Mucosa of descending colon (tissue), 3 donors: ENCODE data around the gene PTPN21. TPM values are rescaled to one million over a fixed set of nuclear protein-coding genes. Genes with fewer than 3 reads are reported as not detected.

Experiments
- ATAC-seq: fragments of 200-7000 bp; cut with Tn5 transposase; one replicate; pipeline ENCODE4 v1.9.1; 2020; ENCODE audit warnings: mild to moderate bottlenecking, moderate library complexity
- DNase-seq, 3 donors: peaks; one replicate each; pipeline ENCODE4 v3.0.0-alpha.2; 2020
- H3K36me3 ChIP-seq: fragments of 200-600 bp; one replicate; pipeline ENCODE4 v1.8.0; 2021; ENCODE audit warnings: low read depth, mild to moderate bottlenecking
- H3K4me1 ChIP-seq: fragments of 200-600 bp; one replicate; pipeline ENCODE4 v1.8.0; 2021; ENCODE audit warnings: low read depth, mild to moderate bottlenecking
- H3K4me3 ChIP-seq: fragments of 200-600 bp; one replicate; pipeline ENCODE4 v1.8.0; 2021; ENCODE audit warnings: mild to moderate bottlenecking
- H3K9me3 ChIP-seq: fragments of 200-600 bp; one replicate; pipeline ENCODE4 v1.8.0; 2021; ENCODE audit warnings: mild to moderate bottlenecking
- CTCF ChIP-seq: fragments of 200-600 bp; IDR thresholded peaks from one replicate; pipeline ENCODE4 v1.8.0; 2022; ENCODE audit warnings: antibody characterized with exemption, mild to moderate bottlenecking
- intact Hi-C, 2 donors: fragments of 100-400 bp; cut with DNase I in 1 of 2; cut with micrococcal nuclease in 1 of 2; formaldehyde crosslinking; loops; one replicate each; pipeline versions ENCODE4 v1.11.0 to v1.11.1; 2022; cut with DNase I, micrococcal nuclease
- total RNA-seq, 3 donors: library from RNA; stranded (reverse); fragmentation: NEBNext Ultra II Directional in 2 of 3; extraction: Animal tissue kit (Norgen Biotek cat#: 25700) in 2 of 3; gene quantifications; one replicate each; pipeline versions ENCODE4 v1.2.1 to v1.2.4, GENCODE V29; 2021 to 2023
- donor health status: DM: no; HTN: no; CAD: no; lungs with moderate emphysema.
- donor health status: DM: no; HTN: no; CAD: no.
- donor health status: DM: no; HTN: yes; CAD: no.

The PTPN21 gene
- total RNA-seq, 3 donors from 2014 or later = 37.0 to 51.8 (median 44.7) TPM

GRCh38 chr14:88597601-88598000 lies 42.8 kb upstream of the PTPN21 start:
- intact Hi-C loops = no loop called here
- no peak overlapping the region for H3K4me3 ChIP-seq
- no peak for TF ChIP-seq CTCF
- ATAC-seq (no peak), DNase-seq (no peak)
- no peaks in the 10 kb centered on the region for H3K4me1 ChIP-seq
- H3K9me3 ChIP-seq = no peaks in the 10 kb centered on the region
- H3K36me3 ChIP-seq = no peaks in the 10 kb centered on the region

- no peak overlapping the region for H3K4me3 ChIP-seq
- no peak for DNase-seq
- intact Hi-C loops = no loop called here
- no peak for ATAC-seq
- H3K9me3 ChIP-seq = no peaks in the 10 kb centered on the region
- H3K4me1 ChIP-seq = no peaks in the 10 kb centered on the region
- H3K36me3 ChIP-seq = no peaks in the 10 kb centered on the region
- no peak for TF ChIP-seq CTCF
Measured at GRCh38 chr14:88597038-88597437, 42.2 kb upstream of the PTPN21 start.

GRCh38 chr14:88592031-88592430 lies 37.2 kb upstream of the PTPN21 start:
- no peak for ATAC-seq
- TF ChIP-seq CTCF = no peak
- H3K9me3 ChIP-seq = no peaks in the 10 kb centered on the region
- H3K36me3 ChIP-seq = no peaks in the 10 kb centered on the region
- peaks cover 3% of the 10 kb centered on the region for H3K4me1 ChIP-seq
- intact Hi-C loops = no loop called here
- H3K4me3 ChIP-seq = no peak overlapping the region
- no peak for DNase-seq

- intact Hi-C loops = no loop called here
- Histone ChIP-seq H3K4me1 (peaks cover 3% of the 10 kb centered on the region), H3K4me3 (no peak overlapping the region), H3K9me3 (no peaks in the 10 kb centered on the region), H3K36me3 (no peaks in the 10 kb centered on the region)
- no peak for TF ChIP-seq CTCF
- DNase-seq = no peak
- no peak for ATAC-seq
Measured at GRCh38 chr14:88590173-88590572, 35.4 kb upstream of the PTPN21 start.

GRCh38 chr14:88588081-88588480 lies 33.3 kb upstream of the PTPN21 start:
- no peak for DNase-seq
- H3K4me3 ChIP-seq = no peak overlapping the region
- H3K9me3 ChIP-seq = no peaks in the 10 kb centered on the region
- peaks cover 3% of the 10 kb centered on the region for H3K4me1 ChIP-seq
- intact Hi-C loops = no loop called here
- no peak for TF ChIP-seq CTCF
- ATAC-seq = no peak
- no peaks in the 10 kb centered on the region for H3K36me3 ChIP-seq

GRCh38 chr14:88584451-88584850 lies 29.6 kb upstream of the PTPN21 start:
- H3K9me3 ChIP-seq = no peaks in the 10 kb centered on the region
- intact Hi-C loops = no loop called here
- H3K4me3 ChIP-seq = no peak overlapping the region
- DNase-seq (no peak), ATAC-seq (no peak)
- no peak for TF ChIP-seq CTCF
- peaks cover 3% of the 10 kb centered on the region for H3K4me1 ChIP-seq
- H3K36me3 ChIP-seq = peaks cover 2% of the 10 kb centered on the region
